Neural cell (in vitro differentiated cells): Measurements from ENCODE around the gene VMAC. TPM values are rescaled to one million over a fixed set of nuclear protein-coding genes. Genes with fewer than 3 reads are reported as not detected.

Source experiments
- H2AFZ ChIP-seq: fragments of 200-600, 300-800 bp; sonication (generic), shearing (Covaris generic); 2 replicates; pipeline ENCODE4 v1.6.0; 2014; ENCODE audit warnings: low read depth, mild to moderate bottlenecking, antibody characterized with exemption, low read length, moderate library complexity
- H3F3A ChIP-seq: fragments of 200-600 bp; shearing (Covaris generic); 2 replicates; pipeline ENCODE4 v1.6.1; 2016; ENCODE audit warnings: mild to moderate bottlenecking, moderate library complexity, mixed read lengths, antibody characterized with exemption, low read length; ENCODE audit not compliant: insufficient read depth, poor library complexity, severe bottlenecking
- H3K27ac ChIP-seq: fragments of 200-600, 300-800 bp; sonication (generic), shearing (Covaris generic); 2 replicates; pipeline ENCODE4 v1.5.1; 2014; ENCODE audit warnings: mild to moderate bottlenecking, low read length, moderate library complexity
- H3K27me3 ChIP-seq: fragments of 300-800, 200-600 bp; sonication (generic), shearing (Covaris generic); 2 replicates; pipeline ENCODE4 v1.6.0; 2014; ENCODE audit warnings: mild to moderate bottlenecking, low read depth, low read length, moderate library complexity; ENCODE audit not compliant: insufficient read depth
- H3K36me3 ChIP-seq: fragments of 300-800, 200-600 bp; sonication (generic), shearing (Covaris generic); 2 replicates; pipeline ENCODE4 v1.5.1; 2014; ENCODE audit warnings: mild to moderate bottlenecking, antibody characterized with exemption, low read length, moderate library complexity; ENCODE audit not compliant: insufficient read depth
- H3K4me2 ChIP-seq: fragments of 300-800, 200-600 bp; sonication (generic), shearing (Covaris generic); 2 replicates; pipeline ENCODE4 v1.6.0; 2014; ENCODE audit warnings: mild to moderate bottlenecking, low read length
- H3K4me3 ChIP-seq: fragments of 300-800, 200-600 bp; sonication (generic), shearing (Covaris generic); 2 replicates; pipeline ENCODE4 v1.5.1; 2014; ENCODE audit warnings: mild to moderate bottlenecking, low read length, moderate library complexity
- H3K79me2 ChIP-seq: fragments of 200-600 bp; shearing (Covaris generic); replicated peaks from 2 replicates; pipeline ENCODE4 v1.6.0; 2014; ENCODE audit warnings: mild to moderate bottlenecking, low read length, moderate library complexity; ENCODE audit not compliant: insufficient read depth
- H3K9ac ChIP-seq: fragments of 300-800, 200-600 bp; sonication (generic), shearing (Covaris generic); 2 replicates; pipeline ENCODE4 v1.6.1; 2016; ENCODE audit warnings: mild to moderate bottlenecking, low read length, mixed read lengths
- H3K9me2 ChIP-seq: fragments of 200-600 bp; shearing (Covaris generic); 2 replicates; pipeline ENCODE4 v1.6.1; 2016; ENCODE audit warnings: mild to moderate bottlenecking, low read length, mixed read lengths; ENCODE audit not compliant: insufficient read depth
- H3K9me3 ChIP-seq: fragments of 200-600, 300-800 bp; sonication (generic), shearing (Covaris generic); 2 replicates; pipeline ENCODE4 v1.6.1; 2016; ENCODE audit warnings: mild to moderate bottlenecking, mixed run types, low read length, moderate library complexity, mixed read lengths
- H4K20me1 ChIP-seq: fragments of 200-600 bp; shearing (Covaris generic); 2 replicates; pipeline ENCODE4 v1.6.1; 2016; ENCODE audit warnings: mild to moderate bottlenecking, mixed run types; ENCODE audit not compliant: insufficient read depth
- EP300 ChIP-seq: fragments of 450-650 bp; conservative IDR thresholded peaks from 2 replicates; pipeline ENCODE4 v1.6.1; 2014; ENCODE audit warnings: antibody characterized with exemption, mild to moderate bottlenecking, moderate library complexity; ENCODE audit not compliant: poor library complexity, severe bottlenecking
- EZH2 ChIP-seq: fragments of 200-600, 300-800 bp; shearing (Covaris generic), sonication (generic); IDR thresholded peaks from 2 replicates; pipeline ENCODE4 v1.6.1; 2014; ENCODE audit warnings: antibody characterized with exemption, low read length, borderline replicate concordance, mild to moderate bottlenecking; ENCODE audit not compliant: insufficient read depth, poor library complexity, severe bottlenecking
- MXI1 ChIP-seq: fragments of 450-650 bp; conservative IDR thresholded peaks from 2 replicates; pipeline ENCODE4 v1.6.1; 2014; ENCODE audit warnings: antibody characterized with exemption, mild to moderate bottlenecking; ENCODE audit not compliant: poor library complexity, severe bottlenecking
- POLR2AphosphoS5 ChIP-seq: IDR thresholded peaks from 2 replicates; pipeline ENCODE4 v1.6.1; 2012
- RAD21 ChIP-seq: fragments of 450-650 bp; conservative IDR thresholded peaks from 2 replicates; pipeline ENCODE4 v1.6.1; 2014; ENCODE audit warnings: antibody characterized with exemption, mild to moderate bottlenecking, moderate library complexity
- REST ChIP-seq: IDR thresholded peaks from 2 replicates; pipeline ENCODE4 v1.6.1; 2012; ENCODE audit warnings: borderline replicate concordance
- SMC3 ChIP-seq: fragments of 450-650 bp; conservative IDR thresholded peaks from 2 replicates; pipeline ENCODE4 v1.6.1; 2014; ENCODE audit warnings: antibody characterized with exemption, mild to moderate bottlenecking, moderate library complexity; ENCODE audit not compliant: poor library complexity
- TAF1 ChIP-seq: IDR thresholded peaks from 2 replicates; pipeline ENCODE4 v1.6.1; 2012; ENCODE audit warnings: low read depth
- polyA plus RNA-seq: library from polyadenylated mRNA; depleted of rRNA; stranded (reverse); fragments of >200 nt; gene quantifications from 2 replicates; pipeline ENCODE4 v1.2.3, GENCODE V29; 2014
- TF ChIP-seq, protein P1 (sequence below): fragments of 450-650 bp; IDR thresholded peaks from 2 replicates; pipeline ENCODE4 v1.5.1; 2014; ENCODE audit warnings: antibody characterized with exemption, mild to moderate bottlenecking, moderate library complexity; ENCODE audit not compliant: poor library complexity, severe bottlenecking

Gene VMAC
- polyA plus RNA-seq, 1 donor from 2014 or later: 6.0 TPM

DNA sequence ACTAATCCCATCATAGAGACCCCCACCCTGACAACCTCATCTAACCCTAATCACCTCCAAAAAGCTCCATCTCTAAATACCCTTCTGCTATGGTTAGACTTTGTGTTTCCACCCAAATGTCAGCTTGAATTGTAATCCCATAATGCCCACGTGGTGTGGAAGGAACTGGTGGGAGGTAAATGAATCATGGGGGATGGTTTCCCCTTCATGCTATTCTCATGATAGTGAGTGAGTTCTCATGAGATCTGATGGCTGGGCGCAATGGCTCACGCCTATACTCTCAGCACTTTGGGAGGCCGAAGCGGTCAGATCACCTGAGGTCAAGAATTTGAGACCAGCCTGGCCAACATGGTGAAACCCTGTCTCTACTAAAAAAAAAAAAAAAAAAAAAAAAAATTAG, 2.6 kb downstream of the VMAC start:
- no peak overlapping the region for H3K4me3 ChIP-seq
- H3K9me3 ChIP-seq: no peaks in the 10 kb centered on the region
- H3K27me3 ChIP-seq: no peaks in the 10 kb centered on the region
- H2AFZ ChIP-seq: no peak overlapping the region
- no peaks in the 10 kb centered on the region for H3K9me2 ChIP-seq
- no peak overlapping the region for H3K4me2 ChIP-seq
- H3K27ac ChIP-seq: no peak overlapping the region
- no peaks in the 10 kb centered on the region for H3F3A ChIP-seq
- no peaks in the 10 kb centered on the region for H4K20me1 ChIP-seq
- peaks cover 13% of the 10 kb centered on the region for H3K79me2 ChIP-seq
- H3K9ac ChIP-seq: no peak overlapping the region
- H3K36me3 ChIP-seq: no peaks in the 10 kb centered on the region
- TF ChIP-seq TAF1: no peak

DNA sequence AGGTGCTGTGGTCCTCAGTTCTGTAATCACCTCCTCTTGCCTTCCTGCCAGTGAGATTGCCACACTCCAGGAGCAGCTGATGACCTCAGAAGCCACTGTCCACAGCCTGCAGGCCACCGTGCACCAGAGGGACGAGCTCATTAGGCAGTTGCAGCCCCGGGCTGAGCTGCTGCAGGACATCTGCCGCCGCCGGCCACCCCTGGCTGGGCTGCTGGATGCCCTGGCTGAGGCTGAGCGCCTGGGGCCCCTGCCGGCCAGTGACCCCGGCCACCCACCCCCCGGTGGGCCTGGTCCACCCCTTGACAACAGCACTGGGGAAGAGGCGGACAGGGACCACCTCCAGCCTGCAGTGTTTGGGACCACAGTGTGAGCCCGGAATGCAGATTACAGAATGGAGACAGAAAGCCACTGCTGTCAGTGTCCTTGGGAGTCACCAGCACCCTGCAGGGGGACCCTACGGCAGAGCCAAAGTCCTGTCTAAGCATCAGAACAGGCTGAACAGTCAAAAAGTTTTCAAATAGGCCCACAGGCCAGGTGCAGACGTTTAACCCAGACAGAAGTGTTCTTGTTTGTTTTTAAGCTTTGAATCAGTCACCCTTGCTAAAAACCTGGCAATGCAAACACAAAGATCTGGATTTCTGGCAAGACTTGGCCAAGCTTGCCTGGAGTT, 4.2 kb downstream of the VMAC start:
- no peaks in the 10 kb centered on the region for H3K9me2 ChIP-seq
- H3K9ac ChIP-seq: no peak overlapping the region
- H3K9me3 ChIP-seq: no peaks in the 10 kb centered on the region
- H3K4me3 ChIP-seq: no peak overlapping the region
- H2AFZ ChIP-seq: no peak overlapping the region
- no peaks in the 10 kb centered on the region for H3F3A ChIP-seq
- no peaks in the 10 kb centered on the region for H3K27me3 ChIP-seq
- no peaks in the 10 kb centered on the region for H3K79me2 ChIP-seq
- H3K4me2 ChIP-seq: no peak overlapping the region
- no peaks in the 10 kb centered on the region for H4K20me1 ChIP-seq
- no peak overlapping the region for H3K27ac ChIP-seq
- TF ChIP-seq POLR2AphosphoS5: no peak
- no peak for TF ChIP-seq EZH2
- no peak for TF ChIP-seq EP300
- no peak for TF ChIP-seq MXI1
- no peak for TF ChIP-seq SMC3
- TF ChIP-seq, protein P1, sequence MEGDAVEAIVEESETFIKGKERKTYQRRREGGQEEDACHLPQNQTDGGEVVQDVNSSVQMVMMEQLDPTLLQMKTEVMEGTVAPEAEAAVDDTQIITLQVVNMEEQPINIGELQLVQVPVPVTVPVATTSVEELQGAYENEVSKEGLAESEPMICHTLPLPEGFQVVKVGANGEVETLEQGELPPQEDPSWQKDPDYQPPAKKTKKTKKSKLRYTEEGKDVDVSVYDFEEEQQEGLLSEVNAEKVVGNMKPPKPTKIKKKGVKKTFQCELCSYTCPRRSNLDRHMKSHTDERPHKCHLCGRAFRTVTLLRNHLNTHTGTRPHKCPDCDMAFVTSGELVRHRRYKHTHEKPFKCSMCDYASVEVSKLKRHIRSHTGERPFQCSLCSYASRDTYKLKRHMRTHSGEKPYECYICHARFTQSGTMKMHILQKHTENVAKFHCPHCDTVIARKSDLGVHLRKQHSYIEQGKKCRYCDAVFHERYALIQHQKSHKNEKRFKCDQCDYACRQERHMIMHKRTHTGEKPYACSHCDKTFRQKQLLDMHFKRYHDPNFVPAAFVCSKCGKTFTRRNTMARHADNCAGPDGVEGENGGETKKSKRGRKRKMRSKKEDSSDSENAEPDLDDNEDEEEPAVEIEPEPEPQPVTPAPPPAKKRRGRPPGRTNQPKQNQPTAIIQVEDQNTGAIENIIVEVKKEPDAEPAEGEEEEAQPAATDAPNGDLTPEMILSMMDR: no peak
- TF ChIP-seq TAF1: no peak
- no peak for TF ChIP-seq REST
- no peak for TF ChIP-seq RAD21
- no peaks in the 10 kb centered on the region for H3K36me3 ChIP-seq

- Histone ChIP-seq H3K9me3 (no peaks in the 10 kb centered on the region), H3F3A (no peaks in the 10 kb centered on the region), H3K36me3 (no peaks in the 10 kb centered on the region), H3K4me2 (no peak overlapping the region), H2AFZ (no peak overlapping the region), H3K27me3 (no peaks in the 10 kb centered on the region), H3K9me2 (no peaks in the 10 kb centered on the region), H3K27ac (no peak overlapping the region), H3K79me2 (no peaks in the 10 kb centered on the region), H3K9ac (no peak overlapping the region), H3K4me3 (no peak overlapping the region), H4K20me1 (no peaks in the 10 kb centered on the region)
- no peak for TF ChIP-seq SMC3
- TF ChIP-seq, protein P1: no peak
- TF ChIP-seq POLR2AphosphoS5: no peak
- TF ChIP-seq EP300: no peak
- TF ChIP-seq TAF1: no peak
- no peak for TF ChIP-seq MXI1
- TF ChIP-seq EZH2: no peak
- TF ChIP-seq RAD21: no peak
Measured at GRCh38 chr19:5910638-5910907, 5.9 kb downstream of the VMAC start.
